GM18868 (cell line): Measurements from ENCODE around the gene TBX4.

Source experiments
- ATAC-seq: cut with Tn5 transposase; IDR thresholded peaks from one replicate; pipeline ENCODE4 v1.9.1; 2021; ENCODE audit warnings: mild to moderate bottlenecking, moderate library complexity; ENCODE audit not compliant: unreplicated experiment

Gene TBX4

GRCh38 chr17:61453566-61454380 lies 1.6 kb downstream of the TBX4 start:
- no peak for ATAC-seq

DNA sequence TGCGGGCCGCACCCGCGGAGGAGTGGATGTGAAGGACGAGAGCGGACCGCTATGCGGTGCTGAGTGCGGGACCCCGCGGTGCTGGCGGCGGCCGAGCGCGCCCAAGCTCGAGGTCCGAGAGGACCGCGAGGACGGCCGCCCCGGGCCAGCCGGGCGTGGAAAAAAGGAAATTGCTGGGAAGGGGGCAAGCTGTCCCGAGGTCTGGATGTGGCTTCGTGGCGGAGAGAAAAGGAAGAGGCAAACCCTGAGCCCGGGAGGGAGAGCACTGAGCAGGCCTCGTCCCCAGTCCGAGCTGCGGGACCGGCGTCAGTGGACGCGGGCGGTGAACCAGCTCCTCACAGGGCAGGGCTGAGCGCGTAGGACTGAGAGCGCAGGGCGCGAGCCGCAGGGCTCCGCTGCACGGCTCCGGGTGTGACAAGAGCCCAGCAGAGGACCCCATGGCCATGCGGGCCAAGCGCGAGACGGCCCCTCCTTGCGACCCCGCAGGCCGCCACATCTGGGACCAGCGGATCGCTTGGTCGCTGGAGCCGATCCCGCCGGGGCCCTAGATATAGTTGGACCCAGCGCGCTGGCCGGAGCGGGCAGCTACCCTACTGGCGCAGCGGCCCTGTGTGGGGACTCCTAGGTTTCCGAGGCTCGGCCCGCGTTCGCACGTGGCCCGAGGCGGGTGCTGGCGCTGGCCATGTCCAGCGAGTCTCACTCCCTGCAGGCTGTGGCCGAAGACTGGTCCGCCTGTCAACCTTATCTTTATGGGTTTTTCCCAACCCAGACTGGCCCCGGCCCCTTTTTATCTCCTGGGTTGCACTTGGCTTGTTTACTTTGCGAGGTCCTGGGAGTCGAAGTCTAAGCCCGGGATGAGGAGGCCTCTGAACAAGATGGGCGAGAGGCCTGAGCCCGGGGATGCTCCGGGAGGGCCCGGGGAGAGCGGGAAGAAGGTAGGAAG lies 2.4 kb downstream of the TBX4 start:
- ATAC-seq, result no peak

DNA sequence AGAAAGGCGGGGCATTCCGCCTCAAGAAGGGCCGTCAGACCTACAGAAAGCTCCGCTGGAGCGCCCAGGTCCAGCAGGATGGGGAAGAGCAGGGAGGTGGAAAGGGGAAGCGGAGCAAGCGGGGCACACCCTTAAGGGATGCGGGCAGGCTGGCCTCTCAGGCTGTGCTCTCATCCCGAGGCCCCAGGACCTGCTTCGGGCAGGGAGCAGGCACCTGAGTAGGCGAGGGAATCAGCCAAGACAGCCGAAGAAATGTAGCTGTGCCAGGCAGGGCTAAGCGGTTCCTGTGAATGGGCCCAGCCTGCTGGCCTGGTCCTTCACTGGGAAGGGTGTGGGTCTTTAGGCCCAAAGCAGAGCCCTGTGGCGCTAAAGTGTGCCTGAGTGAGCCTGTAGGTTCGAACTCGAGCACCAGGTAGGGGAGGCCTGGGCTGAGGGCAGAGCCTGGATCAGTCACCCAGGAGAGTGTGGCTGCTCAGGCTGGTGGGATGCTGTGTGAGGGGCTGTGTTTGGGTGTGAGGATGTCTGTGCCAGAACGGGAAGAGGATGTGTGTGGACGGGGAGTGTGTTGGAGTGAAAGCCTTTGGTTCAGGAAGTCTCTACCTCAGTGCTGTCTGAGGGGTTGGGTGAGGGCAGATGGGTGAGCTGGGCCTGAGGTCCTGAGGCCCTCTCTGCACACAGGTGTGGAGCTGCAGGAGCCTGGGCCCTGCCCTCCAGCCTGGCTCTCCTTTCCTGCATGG lies 3.3 kb downstream of the TBX4 start:
- ATAC-seq, result no peak

DNA sequence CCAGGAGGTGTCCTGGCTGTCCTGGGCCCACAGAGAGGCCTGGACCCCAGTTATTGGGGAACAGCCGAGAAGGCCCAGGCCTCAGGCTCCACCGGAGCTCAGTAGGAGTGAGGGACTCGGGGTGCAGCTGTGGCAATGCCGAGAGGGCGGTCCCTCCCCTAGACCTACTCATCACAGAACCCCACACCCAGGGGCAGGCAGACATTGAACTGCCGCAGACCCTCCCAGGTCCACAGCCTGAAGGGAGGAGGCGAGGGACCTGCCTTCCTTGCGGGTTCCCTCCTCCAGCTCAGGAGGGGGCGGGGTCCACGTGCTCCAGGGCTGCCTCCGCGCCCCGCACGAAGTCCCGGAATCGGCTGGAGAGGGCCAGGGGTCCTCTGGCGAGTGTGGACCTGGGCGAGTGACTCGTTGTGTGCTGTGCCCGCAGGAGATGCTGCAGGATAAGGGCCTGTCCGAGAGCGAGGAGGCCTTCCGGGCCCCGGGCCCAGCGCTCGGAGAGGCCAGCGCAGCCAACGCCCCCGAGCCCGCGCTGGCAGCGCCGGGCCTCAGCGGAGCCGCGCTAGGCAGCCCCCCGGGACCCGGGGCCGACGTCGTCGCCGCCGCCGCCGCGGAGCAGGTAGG lies 3.9 kb downstream of the TBX4 start:
- ATAC-seq, result no peak

GRCh38 chr17:61456688-61457225 lies 4.5 kb downstream of the TBX4 start:
- ATAC-seq, result no peak

GRCh38 chr17:61457226-61457983 lies 5.2 kb downstream of the TBX4 start:
- ATAC-seq, result no peak

- ATAC-seq, result no peak
Observed at GRCh38 chr17:61458000-61458399, 5.8 kb downstream of the TBX4 start.

GRCh38 chr17:61458421-61459141 lies 6.4 kb downstream of the TBX4 start:
- no peak for ATAC-seq

GRCh38 chr17:61459142-61459809 lies 7.1 kb downstream of the TBX4 start:
- ATAC-seq, result no peak

DNA sequence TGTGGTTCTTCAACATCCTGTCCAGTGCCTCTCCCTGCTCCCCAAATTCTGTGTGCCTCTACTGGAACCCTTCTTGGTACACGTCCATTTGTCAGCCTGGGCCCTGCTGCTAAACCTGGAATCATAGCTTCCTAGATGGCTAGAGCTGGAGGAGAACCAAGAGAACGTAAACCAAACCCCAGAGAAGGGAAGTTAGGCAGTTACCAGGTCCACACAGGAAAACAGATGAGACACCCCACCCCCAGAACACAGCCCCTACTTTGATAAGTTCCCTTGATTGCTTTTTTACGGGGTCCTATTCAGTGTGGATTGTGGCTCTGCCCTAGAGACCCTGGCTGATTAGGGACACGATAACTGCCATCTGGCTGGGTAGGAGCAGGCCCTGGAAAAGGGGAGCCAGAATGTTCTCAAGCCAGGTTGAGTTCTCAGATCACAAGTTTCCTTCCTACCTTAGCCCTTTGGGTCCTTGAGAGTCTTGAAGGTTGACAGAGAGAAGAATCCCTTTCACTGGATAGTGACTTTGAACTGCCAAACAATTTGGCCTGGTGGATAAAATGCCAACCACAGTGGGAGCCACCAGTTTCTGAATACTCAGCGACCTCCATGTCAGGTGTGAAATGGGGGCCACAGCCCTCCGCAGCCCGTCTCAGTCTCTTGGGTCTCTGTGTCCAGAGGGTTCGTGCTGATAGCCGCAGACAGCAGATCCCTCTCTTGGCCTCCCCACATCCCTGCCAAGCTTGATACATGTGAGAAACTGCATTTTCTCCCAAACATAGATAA lies 7.9 kb downstream of the TBX4 start:
- ATAC-seq, result no peak

GRCh38 chr17:61460796-61461585 lies 8.8 kb downstream of the TBX4 start:
- no peak for ATAC-seq

- no peak for ATAC-seq
Observed at GRCh38 chr17:61461586-61461966, 9.4 kb downstream of the TBX4 start.

DNA sequence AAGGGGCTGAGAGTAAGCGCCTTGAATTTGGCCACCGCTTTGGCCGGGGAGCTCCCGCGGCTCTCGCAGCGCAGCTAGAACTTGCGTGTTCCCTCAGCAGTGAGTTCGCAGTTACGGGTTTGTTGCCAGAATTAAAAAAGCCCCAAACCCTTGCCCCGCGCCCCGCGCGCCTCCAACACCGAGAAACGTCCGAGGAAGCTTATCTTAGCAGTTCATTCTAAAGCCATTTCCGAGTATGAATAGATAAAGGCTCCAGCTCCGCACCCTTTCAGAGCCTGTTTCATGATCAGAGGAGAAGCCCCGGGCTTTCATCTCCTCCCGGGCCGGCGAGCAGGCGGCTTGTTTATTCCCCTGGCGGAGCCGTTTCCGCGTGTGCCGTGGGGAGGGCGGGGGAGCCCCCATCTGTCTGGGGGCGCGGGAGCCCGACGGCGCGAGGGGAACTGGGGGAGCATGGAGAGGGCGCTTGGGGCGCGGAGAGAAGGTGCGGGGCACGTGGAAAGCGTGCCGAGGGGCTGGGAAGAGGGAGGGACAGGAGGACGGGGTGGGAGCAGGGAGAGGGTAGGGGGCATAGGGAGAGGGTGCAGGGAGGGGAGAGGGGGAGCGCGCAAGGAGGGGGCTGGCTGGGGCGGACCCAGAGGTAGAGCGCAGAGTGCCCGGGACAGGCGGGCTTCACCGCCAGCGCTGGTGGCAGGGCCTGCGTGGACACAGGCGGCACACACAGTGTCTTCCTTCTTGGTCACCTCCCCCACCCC lies 9.9 kb downstream of the TBX4 start:
- ATAC-seq, result no peak

- no peak for ATAC-seq
Observed at GRCh38 chr17:61462719-61463315, 10.6 kb downstream of the TBX4 start.

DNA sequence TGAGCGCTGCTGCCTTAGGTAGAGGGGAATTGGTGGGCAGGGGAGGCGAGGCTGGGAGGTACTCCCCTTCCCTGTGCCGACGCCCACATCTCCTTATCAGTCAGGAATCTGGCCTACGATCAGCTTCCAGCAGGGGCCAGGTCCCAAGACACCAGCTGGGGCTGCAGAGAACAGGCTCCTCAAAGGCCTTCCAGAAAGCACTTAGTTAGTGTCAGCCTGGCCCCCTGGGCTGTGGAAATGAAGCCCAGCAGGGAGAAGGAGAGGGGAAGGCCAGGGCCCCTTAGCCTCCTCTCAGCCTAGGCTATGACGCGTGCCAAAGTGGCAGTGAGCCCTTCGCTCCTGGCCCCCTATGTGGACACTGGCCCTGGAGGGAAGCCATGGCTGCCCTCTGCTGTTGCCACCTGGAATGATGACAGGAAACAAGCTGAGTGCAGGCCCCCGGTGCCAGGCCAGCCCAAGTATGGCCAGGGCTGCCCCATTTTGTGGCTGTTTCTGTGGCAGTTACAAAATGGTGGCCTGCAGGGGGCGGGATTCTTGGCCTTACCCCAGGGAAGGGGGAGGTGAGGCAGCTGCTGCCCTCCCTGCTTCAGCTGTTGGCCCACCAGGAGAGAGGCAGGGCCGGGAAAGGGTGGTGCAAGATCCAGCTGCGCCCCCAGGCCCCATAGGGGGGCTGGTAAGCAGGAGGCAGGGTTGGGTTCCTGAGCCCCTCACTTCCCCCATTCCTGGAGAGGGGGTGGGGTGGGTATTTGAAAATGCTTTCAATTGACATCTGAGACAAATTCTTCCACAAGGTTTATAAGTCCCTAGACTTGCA lies 11.3 kb downstream of the TBX4 start:
- ATAC-seq, result no peak
